Fibroblast of pulmonary artery (primary cell): ENCODE measurements around the gene CCL3.
"Not testable (repeated sequence)": the region's sequence is repeated elsewhere in the genome, so short reads cannot be mapped to it uniquely, and the experiment has no call there.

Source experiments
- DNase-seq: peaks from one replicate; pipeline ENCODE4 v3.0.0-alpha.2; 2010; ENCODE audit warnings: low read depth
- H3K4me3 ChIP-seq: replicated peaks from 2 replicates; pipeline ENCODE4 v1.5.1; 2011; ENCODE audit warnings: low read depth, mild to moderate bottlenecking, control low read depth, low read length, moderate library complexity
- TF ChIP-seq, protein P1 (sequence below): IDR thresholded peaks from 2 replicates; pipeline ENCODE4 v1.5.1; 2011; ENCODE audit warnings: mild to moderate bottlenecking, control low read depth, low read length, inconsistent platforms; ENCODE audit errors: missing control alignments

CCL3 gene

DNA sequence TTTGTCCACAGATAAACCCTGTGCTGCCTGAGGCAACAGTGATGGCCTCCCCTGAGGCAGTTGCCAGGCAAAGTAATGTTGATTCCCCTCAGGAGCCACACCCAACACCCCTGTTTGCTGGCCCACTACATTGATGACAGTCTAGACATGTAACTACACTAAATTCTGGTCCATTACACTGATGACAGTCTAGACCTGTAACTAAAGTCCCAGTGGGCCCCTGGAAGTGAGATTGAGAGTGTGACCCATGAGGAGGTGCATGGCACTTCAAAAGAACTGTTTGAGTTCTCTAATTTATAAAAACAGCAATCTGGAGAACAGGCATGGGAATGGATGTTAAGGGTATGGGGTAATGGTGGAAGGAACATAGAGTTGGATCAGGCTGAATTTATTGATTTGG lies 22.6 kb upstream of the CCL3 start:
- DNase-seq, result no peak
- TF ChIP-seq, protein P1, sequence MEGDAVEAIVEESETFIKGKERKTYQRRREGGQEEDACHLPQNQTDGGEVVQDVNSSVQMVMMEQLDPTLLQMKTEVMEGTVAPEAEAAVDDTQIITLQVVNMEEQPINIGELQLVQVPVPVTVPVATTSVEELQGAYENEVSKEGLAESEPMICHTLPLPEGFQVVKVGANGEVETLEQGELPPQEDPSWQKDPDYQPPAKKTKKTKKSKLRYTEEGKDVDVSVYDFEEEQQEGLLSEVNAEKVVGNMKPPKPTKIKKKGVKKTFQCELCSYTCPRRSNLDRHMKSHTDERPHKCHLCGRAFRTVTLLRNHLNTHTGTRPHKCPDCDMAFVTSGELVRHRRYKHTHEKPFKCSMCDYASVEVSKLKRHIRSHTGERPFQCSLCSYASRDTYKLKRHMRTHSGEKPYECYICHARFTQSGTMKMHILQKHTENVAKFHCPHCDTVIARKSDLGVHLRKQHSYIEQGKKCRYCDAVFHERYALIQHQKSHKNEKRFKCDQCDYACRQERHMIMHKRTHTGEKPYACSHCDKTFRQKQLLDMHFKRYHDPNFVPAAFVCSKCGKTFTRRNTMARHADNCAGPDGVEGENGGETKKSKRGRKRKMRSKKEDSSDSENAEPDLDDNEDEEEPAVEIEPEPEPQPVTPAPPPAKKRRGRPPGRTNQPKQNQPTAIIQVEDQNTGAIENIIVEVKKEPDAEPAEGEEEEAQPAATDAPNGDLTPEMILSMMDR, result no peak
- no peak overlapping the region for H3K4me3 ChIP-seq

DNA sequence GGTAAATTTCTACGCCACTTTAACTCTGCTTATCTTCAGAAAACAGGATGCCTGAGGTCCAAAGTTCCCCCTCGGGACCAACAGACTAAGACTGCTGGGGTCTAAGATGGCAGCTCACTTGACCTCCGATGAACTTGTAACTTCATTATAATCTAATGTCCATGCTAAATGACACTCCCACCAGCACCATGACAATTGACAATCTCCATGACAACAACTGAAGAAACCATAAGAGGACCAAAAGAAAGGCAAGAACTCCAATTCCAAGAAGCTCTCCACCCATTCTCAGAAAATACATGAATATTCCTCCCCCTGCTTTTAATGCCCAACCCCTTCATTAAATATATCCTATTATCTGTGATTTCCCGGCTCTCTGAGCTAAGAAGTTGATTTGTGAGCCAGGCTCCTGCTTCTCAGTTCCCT lies 21.1 kb upstream of the CCL3 start:
- TF ChIP-seq, protein P1, result no peak
- H3K4me3 ChIP-seq, result no peak overlapping the region
- no peak for DNase-seq

DNA sequence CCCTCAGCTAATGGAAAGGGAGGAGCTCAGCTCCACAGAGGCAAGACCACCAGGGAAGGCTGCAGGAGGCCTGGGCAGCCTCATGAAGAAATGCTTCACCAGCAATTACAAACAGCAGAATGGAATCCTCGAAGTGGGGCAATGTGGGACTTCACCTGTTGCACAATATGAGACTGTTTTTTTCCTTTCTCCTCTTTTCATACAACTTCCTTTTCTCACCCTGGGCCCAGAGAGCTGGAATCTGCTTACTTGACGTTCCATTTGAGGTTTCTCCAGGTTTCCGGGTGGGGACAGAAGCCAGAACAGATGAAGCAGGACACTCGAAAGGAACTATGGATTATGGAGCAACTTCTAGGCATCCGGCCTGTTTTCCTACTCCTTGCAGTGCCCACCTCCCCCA lies 18.3 kb upstream of the CCL3 start:
- DNase-seq, H3K4me3 ChIP-seq: not testable (repeated sequence)

DNA sequence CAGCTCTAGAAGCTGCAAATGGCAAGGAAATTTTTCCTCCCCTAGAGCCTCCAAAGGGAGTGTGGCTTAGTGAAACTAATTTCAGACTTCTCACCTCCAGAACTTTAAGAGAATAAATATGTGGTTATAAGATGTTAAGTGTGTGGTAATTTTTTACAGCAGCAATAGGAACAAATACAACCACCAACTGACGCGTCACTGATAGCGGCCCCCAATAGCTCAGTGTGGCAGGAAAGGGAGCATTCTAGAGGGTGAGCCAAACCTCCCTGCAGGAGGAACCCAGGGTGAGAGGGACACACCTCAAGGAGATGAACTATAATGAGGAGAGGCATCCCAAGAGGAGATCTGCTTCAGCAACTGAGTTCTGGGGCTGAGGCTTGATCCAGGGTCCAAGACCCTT lies 17.7 kb upstream of the CCL3 start:
- DNase-seq, result no peak
- H3K4me3 ChIP-seq, result no peak overlapping the region
- TF ChIP-seq, protein P1, result no peak

DNA sequence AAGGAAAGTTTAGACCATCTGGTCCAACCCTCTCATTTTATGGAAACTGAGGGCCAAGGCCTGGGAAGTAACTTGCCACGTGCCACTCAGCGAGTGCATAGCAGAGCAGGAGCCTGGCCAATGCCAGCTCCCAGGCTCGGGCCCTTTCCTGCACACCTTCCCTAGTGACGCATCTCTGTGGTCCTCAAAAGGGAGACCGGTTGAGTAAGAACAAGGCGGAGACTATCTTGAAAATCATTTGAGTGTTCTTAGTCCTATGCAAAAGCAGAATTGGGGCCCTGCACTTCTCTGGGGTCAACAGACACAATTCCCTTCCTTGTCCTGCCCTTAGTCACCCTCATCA lies 16.5 kb upstream of the CCL3 start:
- H3K4me3 ChIP-seq, result no peak overlapping the region
- DNase-seq, result no peak
- TF ChIP-seq, protein P1, result no peak

DNA sequence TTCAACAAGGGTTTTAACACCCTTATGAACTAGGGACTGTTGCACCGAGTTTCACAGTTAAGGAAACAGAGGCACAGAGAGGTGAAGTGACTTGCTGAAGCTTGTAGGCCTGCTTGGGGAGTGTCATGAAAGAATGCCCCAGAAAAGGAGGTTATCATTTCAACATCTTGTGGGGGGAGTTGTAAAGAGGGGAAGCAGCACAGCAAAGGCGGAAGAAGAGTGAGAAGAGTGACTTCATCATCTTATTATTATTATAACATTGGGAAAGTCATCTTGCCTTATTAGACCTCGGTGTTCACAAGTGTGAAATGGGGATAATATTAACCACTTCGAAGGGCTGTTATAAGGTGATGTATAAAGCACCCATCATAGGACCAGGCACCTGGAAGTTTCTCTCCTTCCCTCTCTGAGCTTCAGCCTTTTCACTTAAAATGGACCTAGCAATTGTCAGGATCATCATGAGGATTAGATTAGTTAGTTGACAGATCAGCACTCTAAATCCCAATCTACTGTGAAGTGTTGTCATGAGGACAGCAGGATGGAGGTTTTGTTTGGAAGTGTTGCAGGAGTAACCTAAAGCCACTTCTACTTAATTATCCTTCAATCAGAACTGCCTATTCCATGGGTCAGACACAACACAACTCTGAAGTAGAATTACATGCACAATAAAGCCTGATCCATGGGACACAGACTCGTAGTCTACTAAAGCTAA lies 16.0 kb upstream of the CCL3 start:
- TF ChIP-seq, protein P1, result no peak
- no peak overlapping the region for H3K4me3 ChIP-seq
- DNase-seq, result no peak

DNA sequence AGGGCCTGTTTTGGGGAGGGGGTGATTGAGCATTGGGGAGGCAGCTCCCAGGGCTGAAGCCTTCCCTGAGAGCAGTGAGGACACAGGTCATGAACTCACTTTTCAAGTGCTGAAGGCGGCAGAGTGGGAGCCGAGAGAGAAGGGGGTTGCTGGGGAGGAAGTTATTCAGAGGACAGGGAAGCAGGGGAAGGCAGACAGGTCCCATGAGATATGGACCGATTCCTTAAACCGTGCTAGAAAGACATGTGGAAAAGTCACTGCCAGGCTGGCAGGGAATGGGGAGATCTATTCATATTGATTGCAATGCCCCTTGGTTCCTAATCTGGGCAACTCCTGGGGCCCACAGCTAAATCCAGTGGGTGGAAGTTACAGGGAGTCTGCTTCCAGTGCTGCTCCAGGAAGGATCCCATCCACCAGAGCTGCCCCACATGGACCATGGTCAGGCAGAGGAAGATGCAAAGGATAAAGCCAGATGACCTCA lies 14.8 kb upstream of the CCL3 start:
- no peak for DNase-seq
- no peak overlapping the region for H3K4me3 ChIP-seq
- TF ChIP-seq, protein P1, result no peak

DNA sequence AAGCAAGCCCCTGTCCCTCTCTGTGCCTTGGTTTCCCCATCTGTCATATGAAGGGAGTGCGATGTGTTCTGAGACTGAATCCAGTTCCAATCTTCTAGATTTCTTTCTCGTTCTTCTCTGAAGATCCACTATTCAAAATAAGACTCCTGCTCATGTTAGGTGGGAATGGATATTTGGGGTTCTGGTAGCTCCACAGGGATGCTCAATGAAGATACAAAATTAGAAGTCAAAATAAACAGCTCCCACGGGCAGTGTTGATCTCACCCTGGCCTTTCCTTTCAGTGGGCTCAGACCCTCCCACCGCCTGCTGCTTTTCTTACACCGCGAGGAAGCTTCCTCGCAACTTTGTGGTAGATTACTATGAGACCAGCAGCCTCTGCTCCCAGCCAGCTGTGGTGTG lies 14.3 kb upstream of the CCL3 start:
- DNase-seq, H3K4me3 ChIP-seq: not testable (repeated sequence)

DNA sequence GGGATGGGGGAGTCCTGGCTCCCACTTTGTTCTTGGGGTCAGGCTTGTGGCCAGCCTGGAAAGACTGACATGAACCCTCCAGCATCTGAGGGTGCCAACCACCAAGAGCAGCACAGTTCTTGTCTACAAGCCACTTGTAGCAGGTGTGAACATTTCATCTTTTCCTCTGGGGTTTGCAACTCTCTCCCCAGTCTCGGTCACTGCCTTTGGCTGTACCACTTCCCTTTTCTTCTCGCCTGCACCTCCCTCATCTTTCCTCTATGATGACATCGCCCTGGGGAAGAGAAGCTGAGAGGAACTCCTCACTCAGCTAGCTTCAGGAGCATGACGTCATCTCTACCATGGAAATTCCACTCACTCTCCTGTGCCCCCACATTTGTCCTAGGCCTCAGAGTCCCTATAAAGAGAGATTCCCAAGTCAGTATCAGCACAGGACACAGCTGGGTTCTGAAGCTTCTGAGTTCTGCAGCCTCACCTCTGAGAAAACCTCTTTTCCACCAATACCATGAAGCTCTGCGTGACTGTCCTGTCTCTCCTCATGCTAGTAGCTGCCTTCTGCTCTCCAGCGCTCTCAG lies 13.5 kb upstream of the CCL3 start, which contains the start of gene CCL4:
CCL4 (plus strand) TSS at position 427 of the 575 bp plus-strand sequence; CDS start at position 506, 79 bp downstream.
- H3K4me3 ChIP-seq, DNase-seq: not testable (repeated sequence)

DNA sequence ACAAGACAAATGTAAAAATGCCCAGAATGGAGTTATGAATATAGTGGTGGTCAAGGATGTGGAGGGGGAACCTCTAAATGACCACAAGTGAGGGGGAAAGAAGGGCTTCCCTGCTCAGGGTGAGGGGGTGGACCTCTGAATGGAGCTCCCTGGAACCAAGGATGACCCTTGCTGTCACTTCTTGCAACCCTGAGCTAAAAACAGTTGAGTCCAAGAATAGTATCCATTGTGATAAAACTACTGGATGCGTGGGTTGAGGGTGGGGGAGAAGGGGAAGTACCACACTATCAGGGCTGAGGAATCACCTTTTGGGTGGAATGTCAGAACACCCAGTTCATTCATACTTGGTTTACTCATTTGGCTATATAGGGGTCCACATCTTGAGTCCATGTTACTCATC lies 9.1 kb upstream of the CCL3 start:
- not testable (repeated sequence) for H3K4me3 ChIP-seq

More for the DNA sequence above, 9.1 kb upstream of the CCL3 start:
- DNase-seq, result not testable (repeated sequence)
